HEK293 (cell line): ENCODE results near the gene TIGD7.

Experiments used
- FEZF1 ChIP-seq: fragments of 450-650 bp; formaldehyde crosslinking; IDR thresholded peaks from 2 replicates; pipeline ENCODE4 v1.5.1; 2016; ENCODE audit warnings: missing biosample characterization, missing genetic modification characterization
- GLIS1 ChIP-seq: fragments of 450-650 bp; formaldehyde crosslinking; IDR thresholded peaks from 2 replicates; pipeline ENCODE4 v1.5.1; 2016; ENCODE audit warnings: missing biosample characterization, missing genetic modification characterization
- KLF10 ChIP-seq: fragments of 450-650 bp; IDR thresholded peaks from 2 replicates; pipeline ENCODE4 v1.5.1; 2018; ENCODE audit warnings: missing biosample characterization, mild to moderate bottlenecking, missing genetic modification characterization
- RBAK ChIP-seq: fragments of 450-650 bp; formaldehyde crosslinking; IDR thresholded peaks from 2 replicates; pipeline ENCODE4 v1.5.1; 2016; ENCODE audit warnings: missing biosample characterization, missing genetic modification characterization
- REPIN1 ChIP-seq: fragments of 450-650 bp; formaldehyde crosslinking; IDR thresholded peaks from 2 replicates; pipeline ENCODE4 v1.5.1; 2017; ENCODE audit warnings: missing biosample characterization, missing genetic modification characterization, low read depth
- ZBTB8A ChIP-seq: fragments of 450-650 bp; formaldehyde crosslinking; IDR thresholded peaks from 2 replicates; pipeline ENCODE4 v1.5.1; 2016; ENCODE audit warnings: missing biosample characterization, missing genetic modification characterization
- ZNF18 ChIP-seq: fragments of 450-650 bp; formaldehyde crosslinking; IDR thresholded peaks from 2 replicates; pipeline ENCODE4 v1.5.1; 2016; ENCODE audit warnings: missing biosample characterization, missing genetic modification characterization
- ZNF202 ChIP-seq: fragments of 450-650 bp; formaldehyde crosslinking; IDR thresholded peaks from 2 replicates; pipeline ENCODE4 v1.5.1; 2016; ENCODE audit warnings: missing biosample characterization, missing genetic modification characterization, borderline replicate concordance
- ZNF239 ChIP-seq: fragments of 450-650 bp; formaldehyde crosslinking; IDR thresholded peaks from 2 replicates; pipeline ENCODE4 v1.5.1; 2016; ENCODE audit warnings: missing biosample characterization, missing genetic modification characterization
- ZNF280D ChIP-seq: fragments of 450-650 bp; formaldehyde crosslinking; IDR thresholded peaks from 2 replicates; pipeline ENCODE4 v1.5.1; 2016; ENCODE audit warnings: missing biosample characterization, missing genetic modification characterization
- ZNF501 ChIP-seq: fragments of 450-650 bp; formaldehyde crosslinking; IDR thresholded peaks from 2 replicates; pipeline ENCODE4 v1.5.1; 2016; ENCODE audit warnings: missing biosample characterization, missing genetic modification characterization
- ZNF610 ChIP-seq: fragments of 450-650 bp; formaldehyde crosslinking; IDR thresholded peaks from 2 replicates; pipeline ENCODE4 v1.5.1; 2016; ENCODE audit warnings: missing biosample characterization, missing genetic modification characterization, borderline replicate concordance
- ZNF658 ChIP-seq: fragments of 450-650 bp; formaldehyde crosslinking; IDR thresholded peaks from 2 replicates; pipeline ENCODE4; 2016; ENCODE audit warnings: missing biosample characterization, missing genetic modification characterization
- ZNF677 ChIP-seq: fragments of 450-650 bp; IDR thresholded peaks from 2 replicates; pipeline ENCODE4 v1.5.0; 2018; ENCODE audit warnings: missing biosample characterization, mild to moderate bottlenecking, missing genetic modification characterization, moderate library complexity
- ZNF704 ChIP-seq: fragments of 450-650 bp; formaldehyde crosslinking; IDR thresholded peaks from 2 replicates; pipeline ENCODE4 v1.5.1; 2016; ENCODE audit warnings: missing biosample characterization, missing genetic modification characterization
- ZNF777 ChIP-seq: fragments of 450-650 bp; formaldehyde crosslinking; IDR thresholded peaks from 2 replicates; pipeline ENCODE4 v1.5.1; 2017; ENCODE audit warnings: missing biosample characterization, missing genetic modification characterization, borderline replicate concordance
- ZNF785 ChIP-seq: fragments of 450-650 bp; formaldehyde crosslinking; IDR thresholded peaks from 2 replicates; pipeline ENCODE4 v1.5.1; 2016; ENCODE audit warnings: missing biosample characterization, missing genetic modification characterization
- TF ChIP-seq, protein P1 (sequence below): fragments of 450-650 bp; formaldehyde crosslinking; IDR thresholded peaks from 2 replicates; pipeline ENCODE4 v1.5.1; 2016; ENCODE audit warnings: missing biosample characterization, missing genetic modification characterization
- TF ChIP-seq, protein P2 (sequence below): fragments of 450-650 bp; formaldehyde crosslinking; optimal IDR thresholded peaks from 2 replicates; pipeline ENCODE3; 2016; ENCODE audit warnings: missing biosample characterization, mild to moderate bottlenecking, missing genetic modification characterization
- TF ChIP-seq, protein P3 (sequence below): fragments of 450-650 bp; formaldehyde crosslinking; IDR thresholded peaks from 2 replicates; pipeline ENCODE4 v1.5.1; 2016; ENCODE audit warnings: missing biosample characterization, missing genetic modification characterization
- TF ChIP-seq, protein P4 (sequence below): fragments of 450-650 bp; formaldehyde crosslinking; IDR thresholded peaks from 2 replicates; pipeline ENCODE4 v1.5.1; 2016; ENCODE audit warnings: missing biosample characterization, missing genetic modification characterization, borderline replicate concordance

TIGD7 gene

DNA sequence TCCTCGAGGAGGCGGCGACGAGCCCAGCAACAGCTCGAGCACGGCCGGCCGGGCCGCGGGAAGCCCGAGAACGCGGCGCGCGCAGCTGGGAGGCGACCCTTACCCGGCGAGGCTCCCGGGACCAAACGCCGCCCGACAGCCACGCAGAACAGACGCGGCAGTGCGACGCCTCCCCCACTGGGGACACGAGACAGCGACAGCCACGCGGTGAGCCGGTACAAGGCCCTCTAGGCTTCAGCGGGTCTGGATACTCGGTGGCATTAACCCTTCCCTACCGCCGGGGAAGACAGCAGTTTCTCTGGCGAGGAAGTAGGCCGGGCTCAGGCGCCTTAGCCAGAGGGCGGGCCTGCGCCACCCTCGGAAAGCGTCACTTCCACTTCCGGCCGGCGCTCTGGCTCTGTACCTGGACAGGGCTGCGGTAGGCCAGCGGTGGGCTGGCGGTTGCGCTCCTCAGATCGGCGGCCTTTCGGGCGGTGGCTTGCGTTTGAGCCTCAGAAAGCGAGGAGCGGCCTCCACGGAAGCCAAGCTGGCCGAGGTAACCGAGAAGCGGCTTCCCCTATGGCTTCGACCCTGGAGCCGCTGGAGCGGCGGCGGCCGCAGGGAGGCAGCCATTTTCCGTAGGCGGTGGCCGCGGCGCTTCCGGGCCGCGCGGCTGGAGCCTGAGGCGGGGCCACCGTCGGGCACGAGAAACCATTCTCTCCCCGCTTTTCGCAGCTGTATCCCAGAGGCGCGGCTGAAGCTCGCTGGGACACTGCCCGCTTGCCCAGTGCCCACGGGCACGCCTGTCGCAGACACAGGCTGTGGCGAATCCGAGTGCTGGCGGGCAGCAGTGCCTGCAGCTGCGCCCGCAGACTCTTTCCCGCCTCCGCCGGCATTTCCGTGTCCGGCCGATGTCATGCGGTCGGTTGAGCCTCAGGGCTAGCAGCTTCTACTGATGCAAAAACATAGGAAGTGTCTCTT, at the start of gene TIGD7, which contains the start of gene ZNF75A (continued):
- TF ChIP-seq ZNF704 (no peak), ZNF18 (tag by site-specific recombination) (no peak), ZNF202 (tag by site-specific recombination) (no peak), ZNF501 (peak; percentile 79), ZNF610 (tag by site-specific recombination) (peak; percentile 89), REPIN1 (tag by site-specific recombination) (no peak), RBAK (tag by site-specific recombination) (no peak), ZNF280D (no peak), ZBTB8A (tag by site-specific recombination) (peak; percentile 80), ZNF677 (tag by site-specific recombination) (no peak), KLF10 (tag by site-specific recombination) (no peak; the same call in 1 of the 2 replicates), ZNF777 (tag by site-specific recombination) (peak; percentile 45; the same call in 1 of the 2 replicates), GLIS1 (tag by site-specific recombination) (no peak), ZNF785 (tag by site-specific recombination) (0 out of 2 replicates have a peak, but pooled peaks have one; percentile 36), ZNF239 (tag by site-specific recombination) (no peak), FEZF1 (no peak), ZNF658 (tag by site-specific recombination) (no peak)
- TF ChIP-seq, protein P1, sequence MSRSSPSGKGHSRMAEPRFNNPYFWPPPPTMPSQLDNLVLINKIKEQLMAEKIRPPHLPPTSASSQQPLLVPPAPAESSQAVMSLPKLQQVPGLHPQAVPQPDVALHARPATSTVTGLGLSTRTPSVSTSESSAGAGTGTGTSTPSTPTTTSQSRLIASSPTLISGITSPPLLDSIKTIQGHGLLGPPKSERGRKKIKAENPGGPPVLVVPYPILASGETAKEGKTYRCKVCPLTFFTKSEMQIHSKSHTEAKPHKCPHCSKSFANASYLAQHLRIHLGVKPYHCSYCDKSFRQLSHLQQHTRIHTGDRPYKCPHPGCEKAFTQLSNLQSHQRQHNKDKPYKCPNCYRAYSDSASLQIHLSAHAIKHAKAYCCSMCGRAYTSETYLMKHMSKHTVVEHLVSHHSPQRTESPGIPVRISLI = no peak
- TF ChIP-seq, protein P2, sequence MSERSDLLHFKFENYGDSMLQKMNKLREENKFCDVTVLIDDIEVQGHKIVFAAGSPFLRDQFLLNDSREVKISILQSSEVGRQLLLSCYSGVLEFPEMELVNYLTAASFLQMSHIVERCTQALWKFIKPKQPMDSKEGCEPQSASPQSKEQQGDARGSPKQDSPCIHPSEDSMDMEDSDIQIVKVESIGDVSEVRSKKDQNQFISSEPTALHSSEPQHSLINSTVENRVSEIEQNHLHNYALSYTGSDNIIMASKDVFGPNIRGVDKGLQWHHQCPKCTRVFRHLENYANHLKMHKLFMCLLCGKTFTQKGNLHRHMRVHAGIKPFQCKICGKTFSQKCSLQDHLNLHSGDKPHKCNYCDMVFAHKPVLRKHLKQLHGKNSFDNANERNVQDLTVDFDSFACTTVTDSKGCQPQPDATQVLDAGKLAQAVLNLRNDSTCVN (tag by site-specific recombination) = peak; percentile 82
- TF ChIP-seq, protein P3, sequence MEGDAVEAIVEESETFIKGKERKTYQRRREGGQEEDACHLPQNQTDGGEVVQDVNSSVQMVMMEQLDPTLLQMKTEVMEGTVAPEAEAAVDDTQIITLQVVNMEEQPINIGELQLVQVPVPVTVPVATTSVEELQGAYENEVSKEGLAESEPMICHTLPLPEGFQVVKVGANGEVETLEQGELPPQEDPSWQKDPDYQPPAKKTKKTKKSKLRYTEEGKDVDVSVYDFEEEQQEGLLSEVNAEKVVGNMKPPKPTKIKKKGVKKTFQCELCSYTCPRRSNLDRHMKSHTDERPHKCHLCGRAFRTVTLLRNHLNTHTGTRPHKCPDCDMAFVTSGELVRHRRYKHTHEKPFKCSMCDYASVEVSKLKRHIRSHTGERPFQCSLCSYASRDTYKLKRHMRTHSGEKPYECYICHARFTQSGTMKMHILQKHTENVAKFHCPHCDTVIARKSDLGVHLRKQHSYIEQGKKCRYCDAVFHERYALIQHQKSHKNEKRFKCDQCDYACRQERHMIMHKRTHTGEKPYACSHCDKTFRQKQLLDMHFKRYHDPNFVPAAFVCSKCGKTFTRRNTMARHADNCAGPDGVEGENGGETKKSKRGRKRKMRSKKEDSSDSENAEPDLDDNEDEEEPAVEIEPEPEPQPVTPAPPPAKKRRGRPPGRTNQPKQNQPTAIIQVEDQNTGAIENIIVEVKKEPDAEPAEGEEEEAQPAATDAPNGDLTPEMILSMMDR (tag by site-specific recombination) = peak; percentile 31; the same call in 1 of the 2 replicates
- TF ChIP-seq, protein P4, sequence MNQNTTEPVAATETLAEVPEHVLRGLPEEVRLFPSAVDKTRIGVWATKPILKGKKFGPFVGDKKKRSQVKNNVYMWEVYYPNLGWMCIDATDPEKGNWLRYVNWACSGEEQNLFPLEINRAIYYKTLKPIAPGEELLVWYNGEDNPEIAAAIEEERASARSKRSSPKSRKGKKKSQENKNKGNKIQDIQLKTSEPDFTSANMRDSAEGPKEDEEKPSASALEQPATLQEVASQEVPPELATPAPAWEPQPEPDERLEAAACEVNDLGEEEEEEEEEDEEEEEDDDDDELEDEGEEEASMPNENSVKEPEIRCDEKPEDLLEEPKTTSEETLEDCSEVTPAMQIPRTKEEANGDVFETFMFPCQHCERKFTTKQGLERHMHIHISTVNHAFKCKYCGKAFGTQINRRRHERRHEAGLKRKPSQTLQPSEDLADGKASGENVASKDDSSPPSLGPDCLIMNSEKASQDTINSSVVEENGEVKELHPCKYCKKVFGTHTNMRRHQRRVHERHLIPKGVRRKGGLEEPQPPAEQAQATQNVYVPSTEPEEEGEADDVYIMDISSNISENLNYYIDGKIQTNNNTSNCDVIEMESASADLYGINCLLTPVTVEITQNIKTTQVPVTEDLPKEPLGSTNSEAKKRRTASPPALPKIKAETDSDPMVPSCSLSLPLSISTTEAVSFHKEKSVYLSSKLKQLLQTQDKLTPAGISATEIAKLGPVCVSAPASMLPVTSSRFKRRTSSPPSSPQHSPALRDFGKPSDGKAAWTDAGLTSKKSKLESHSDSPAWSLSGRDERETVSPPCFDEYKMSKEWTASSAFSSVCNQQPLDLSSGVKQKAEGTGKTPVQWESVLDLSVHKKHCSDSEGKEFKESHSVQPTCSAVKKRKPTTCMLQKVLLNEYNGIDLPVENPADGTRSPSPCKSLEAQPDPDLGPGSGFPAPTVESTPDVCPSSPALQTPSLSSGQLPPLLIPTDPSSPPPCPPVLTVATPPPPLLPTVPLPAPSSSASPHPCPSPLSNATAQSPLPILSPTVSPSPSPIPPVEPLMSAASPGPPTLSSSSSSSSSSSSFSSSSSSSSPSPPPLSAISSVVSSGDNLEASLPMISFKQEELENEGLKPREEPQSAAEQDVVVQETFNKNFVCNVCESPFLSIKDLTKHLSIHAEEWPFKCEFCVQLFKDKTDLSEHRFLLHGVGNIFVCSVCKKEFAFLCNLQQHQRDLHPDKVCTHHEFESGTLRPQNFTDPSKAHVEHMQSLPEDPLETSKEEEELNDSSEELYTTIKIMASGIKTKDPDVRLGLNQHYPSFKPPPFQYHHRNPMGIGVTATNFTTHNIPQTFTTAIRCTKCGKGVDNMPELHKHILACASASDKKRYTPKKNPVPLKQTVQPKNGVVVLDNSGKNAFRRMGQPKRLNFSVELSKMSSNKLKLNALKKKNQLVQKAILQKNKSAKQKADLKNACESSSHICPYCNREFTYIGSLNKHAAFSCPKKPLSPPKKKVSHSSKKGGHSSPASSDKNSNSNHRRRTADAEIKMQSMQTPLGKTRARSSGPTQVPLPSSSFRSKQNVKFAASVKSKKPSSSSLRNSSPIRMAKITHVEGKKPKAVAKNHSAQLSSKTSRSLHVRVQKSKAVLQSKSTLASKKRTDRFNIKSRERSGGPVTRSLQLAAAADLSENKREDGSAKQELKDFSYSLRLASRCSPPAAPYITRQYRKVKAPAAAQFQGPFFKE (tag by site-specific recombination) = no peak
